Karpas-422 (cell line): Measurements from ENCODE around the gene PLEKHN1. TPM values are rescaled to one million over a fixed set of nuclear protein-coding genes. Genes with fewer than 3 reads are reported as not detected.
"Not testable (repeated sequence)": the region's sequence is repeated elsewhere in the genome, so short reads cannot be mapped to it uniquely, and the experiment has no call there.

Source experiments
- DNase-seq: peaks from one replicate; pipeline ENCODE4 v3.0.0-alpha.2; 2015
- H2AFZ ChIP-seq: fragments of 200-600 bp; sonication (generic); 2 replicates; pipeline ENCODE4 v1.6.1; 2014; ENCODE audit warnings: antibody characterized with exemption, low read length, mixed read lengths
- H3K27ac ChIP-seq: fragments of 200-600 bp; sonication (generic); 2 replicates; pipeline ENCODE4 v1.5.1; 2014; ENCODE audit warnings: mild to moderate bottlenecking, low read length, moderate library complexity
- H3K27me3 ChIP-seq: fragments of 200-600 bp; sonication (generic); 2 replicates; pipeline ENCODE4 v1.6.1; 2014; ENCODE audit warnings: low read length, mixed read lengths
- H3K36me3 ChIP-seq: fragments of 200-600 bp; sonication (generic); 2 replicates; pipeline ENCODE4 v1.6.1; 2014; ENCODE audit warnings: low read length, mixed read lengths; ENCODE audit not compliant: insufficient read depth
- H3K4me1 ChIP-seq: fragments of 200-600 bp; sonication (generic); 2 replicates; pipeline ENCODE4 v1.6.1; 2014; ENCODE audit warnings: mild to moderate bottlenecking, low read length, mixed read lengths
- H3K4me2 ChIP-seq: fragments of 200-600 bp; sonication (generic); 2 replicates; pipeline ENCODE4 v1.6.1; 2014; ENCODE audit warnings: low read length, low read depth, mild to moderate bottlenecking; ENCODE audit not compliant: poor library complexity, severe bottlenecking
- H3K4me3 ChIP-seq: fragments of 200-600 bp; sonication (generic); 2 replicates; pipeline ENCODE4 v1.5.1; 2014; ENCODE audit warnings: mild to moderate bottlenecking, antibody characterized with exemption, low read length, mixed read lengths
- H3K79me2 ChIP-seq: fragments of 200-600 bp; sonication (generic); 2 replicates; pipeline ENCODE4 v1.6.1; 2014; ENCODE audit warnings: mild to moderate bottlenecking, low read length, mixed read lengths
- H3K9ac ChIP-seq: fragments of 200-600 bp; sonication (generic); 2 replicates; pipeline ENCODE4 v1.6.0; 2014; ENCODE audit warnings: low read length
- H3K9me2 ChIP-seq: fragments of 200-600 bp; sonication (generic), shearing (Covaris generic); replicated peaks from 2 replicates; pipeline ENCODE4 v1.6.0; 2014; ENCODE audit warnings: mild to moderate bottlenecking, low read length, moderate library complexity; ENCODE audit not compliant: insufficient read depth
- H3K9me3 ChIP-seq: fragments of 300-700, 200-600 bp; sonication (generic); 2 replicates; pipeline ENCODE4 v1.6.1; 2014; ENCODE audit warnings: low read length, mixed read lengths
- H4K20me1 ChIP-seq: fragments of 200-600 bp; sonication (generic); 2 replicates; pipeline ENCODE4 v1.6.1; 2014; ENCODE audit warnings: mild to moderate bottlenecking, antibody characterized with exemption, low read length, low read depth; ENCODE audit not compliant: insufficient read depth
- total RNA-seq: library from RNA; depleted of rRNA; stranded (reverse); fragments of >200 nt; shearing (Covaris generic); gene quantifications from 2 replicates; pipeline ENCODE4 v1.2.3, GENCODE V29; 2014; ENCODE audit warnings: low replicate concordance

Gene PLEKHN1
- total RNA-seq, 1 experiment from 2014 or later = not detected

DNA sequence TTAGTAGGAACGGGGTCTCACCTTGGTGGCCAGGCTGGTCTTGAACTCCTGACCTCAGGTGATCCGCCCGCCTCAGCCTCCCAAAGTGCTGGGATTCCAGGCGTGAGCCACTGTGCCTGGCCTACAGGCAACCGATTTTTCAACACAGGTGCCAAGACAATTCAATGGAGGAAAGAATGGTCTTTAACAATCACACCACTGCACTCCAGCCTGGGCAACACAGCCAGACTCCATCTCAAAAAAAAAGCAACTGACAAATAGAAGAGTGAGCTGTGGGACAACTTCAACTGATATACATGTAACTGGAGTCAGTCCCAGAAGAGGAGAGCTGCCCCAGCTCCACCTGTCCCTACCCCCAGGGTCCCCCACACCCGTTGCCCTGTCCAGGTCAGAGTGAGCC is 28.3 kb downstream of the PLEKHN1 start:
- not testable (repeated sequence) for H3K4me2 ChIP-seq, DNase-seq, H2AFZ ChIP-seq, H4K20me1 ChIP-seq, H3K9me2 ChIP-seq, H3K27ac ChIP-seq, H3K79me2 ChIP-seq, H3K27me3 ChIP-seq, H3K4me1 ChIP-seq, H3K36me3 ChIP-seq, H3K9ac ChIP-seq, H3K4me3 ChIP-seq, H3K9me3 ChIP-seq

DNA sequence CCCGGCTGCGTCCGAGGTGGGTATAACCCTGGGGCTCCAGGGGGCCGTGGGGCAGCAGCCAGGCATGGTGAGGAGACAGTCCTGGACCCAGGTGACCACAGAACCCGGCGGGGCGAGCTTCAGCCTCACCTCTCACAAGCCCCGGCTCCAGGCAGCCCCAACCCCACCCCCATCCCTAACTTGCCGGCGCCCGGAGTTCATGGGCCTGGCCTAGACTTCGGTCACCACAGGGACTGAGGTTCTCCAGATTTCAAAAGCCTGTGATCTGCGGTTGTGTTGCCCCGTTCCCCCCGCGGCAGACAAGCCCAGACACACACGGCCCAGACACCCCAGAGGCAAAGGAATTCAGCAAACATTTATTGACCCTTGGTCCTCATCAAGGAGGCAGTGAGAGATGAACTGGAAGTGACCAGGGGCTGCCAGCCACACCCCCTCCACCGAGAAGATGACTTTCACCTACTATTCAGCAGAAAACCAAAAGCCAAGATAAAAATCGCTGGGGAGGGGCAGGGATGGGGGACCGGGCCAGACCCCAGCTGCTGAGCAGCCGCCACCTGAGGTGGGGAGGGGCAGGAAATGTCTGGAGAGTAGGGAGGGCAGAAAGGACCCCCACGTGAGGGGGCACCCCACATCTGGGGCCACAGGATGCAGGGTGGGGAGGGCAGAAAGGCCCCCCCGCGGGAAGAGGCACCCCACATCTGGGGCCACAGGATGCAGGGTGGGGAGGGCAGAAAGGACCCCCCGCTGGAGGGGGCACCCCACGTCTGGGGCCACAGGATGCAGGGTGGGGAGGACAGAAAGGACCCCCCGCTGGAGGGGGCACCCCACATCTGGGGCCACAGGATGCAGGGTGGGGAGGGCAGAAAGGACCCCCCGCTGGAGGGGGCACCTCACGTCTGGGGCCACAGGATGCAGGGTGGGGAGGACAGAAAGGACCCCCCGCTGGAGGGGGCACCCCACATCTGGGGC is 29.7 kb downstream of the PLEKHN1 start:
- H3K79me2 ChIP-seq = no peaks in the 10 kb centered on the region
- no peak overlapping the region for H3K27ac ChIP-seq
- H3K27me3 ChIP-seq = no peaks in the 10 kb centered on the region
- H2AFZ ChIP-seq = no peak overlapping the region
- H3K4me1 ChIP-seq = no peaks in the 10 kb centered on the region
- no peaks in the 10 kb centered on the region for H4K20me1 ChIP-seq
- DNase-seq = no peak
- H3K4me2 ChIP-seq = no peak overlapping the region
- no peaks in the 10 kb centered on the region for H3K36me3 ChIP-seq
- H3K9me3 ChIP-seq = no peaks in the 10 kb centered on the region
- H3K4me3 ChIP-seq = no peak overlapping the region
- H3K9ac ChIP-seq = no peak overlapping the region
- H3K9me2 ChIP-seq = no peaks in the 10 kb centered on the region

DNA sequence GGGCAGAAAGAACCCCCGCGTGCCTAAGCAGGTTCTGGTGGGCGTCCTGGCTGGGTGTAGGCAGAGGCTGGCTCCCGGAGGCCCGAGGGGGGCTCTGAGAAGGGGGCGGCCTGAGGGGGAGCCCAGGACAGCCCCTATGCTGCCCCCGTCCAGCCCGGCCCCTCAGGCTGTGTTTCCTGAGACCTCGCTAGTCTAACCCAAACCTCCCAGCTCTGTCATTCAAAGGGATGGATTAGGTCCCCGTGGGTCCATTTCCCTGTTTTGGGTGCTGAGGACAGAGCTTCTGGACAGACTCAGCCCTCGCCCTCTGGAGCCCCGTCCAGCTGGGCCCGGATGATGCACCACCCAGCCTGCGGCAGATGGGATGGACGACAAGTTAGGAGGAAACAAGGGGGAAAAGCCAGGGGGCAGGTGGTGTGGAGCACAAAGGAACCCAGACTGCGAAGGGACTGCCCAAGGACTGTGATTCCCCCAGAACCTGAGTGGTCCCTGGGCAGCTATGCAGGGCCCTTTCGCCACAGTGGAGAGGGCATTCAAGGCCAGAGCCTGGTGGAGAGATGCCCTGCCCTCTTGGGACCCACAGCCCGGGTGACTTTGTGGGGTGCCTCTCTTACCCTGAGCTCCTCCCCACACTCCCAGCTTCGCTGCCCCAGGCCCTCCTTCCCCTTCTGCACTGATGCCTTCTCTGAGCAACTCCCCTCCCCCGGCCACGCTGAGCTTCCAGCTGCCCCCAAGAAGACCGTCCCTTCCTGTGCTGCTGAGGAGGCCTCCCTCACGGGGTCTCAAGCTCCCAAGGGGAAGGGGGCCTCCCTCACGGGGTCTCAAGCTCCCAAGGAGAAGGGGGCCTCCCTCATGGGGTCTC is 30.8 kb downstream of the PLEKHN1 start:
- Histone ChIP-seq H4K20me1 (no peaks in the 10 kb centered on the region), H3K27ac (no peak overlapping the region), H3K4me2 (no peak overlapping the region), H2AFZ (no peak overlapping the region), H3K27me3 (no peaks in the 10 kb centered on the region), H3K9me3 (no peaks in the 10 kb centered on the region), H3K9me2 (no peaks in the 10 kb centered on the region), H3K79me2 (no peaks in the 10 kb centered on the region), H3K36me3 (no peaks in the 10 kb centered on the region), H3K4me1 (no peaks in the 10 kb centered on the region), H3K9ac (no peak overlapping the region), H3K4me3 (no peak overlapping the region)
- DNase-seq = no peak

DNA sequence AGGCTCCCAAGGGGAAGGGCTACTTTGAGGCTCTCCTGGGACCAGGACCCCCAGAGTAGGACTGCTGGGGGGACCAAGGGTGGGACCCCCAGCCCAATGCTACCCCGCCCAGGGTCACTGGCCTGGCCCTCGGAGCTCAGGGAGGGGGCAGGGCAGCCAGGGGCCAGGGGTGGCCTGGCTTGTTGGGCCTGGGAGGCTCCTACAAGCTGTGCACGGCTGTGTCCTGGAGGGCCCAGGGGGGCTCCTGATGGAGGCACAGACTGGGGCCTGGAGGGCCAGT is 31.4 kb downstream of the PLEKHN1 start:
- no peaks in the 10 kb centered on the region for H4K20me1 ChIP-seq
- DNase-seq = no peak
- no peak overlapping the region for H3K4me3 ChIP-seq
- H3K27me3 ChIP-seq = no peaks in the 10 kb centered on the region
- H2AFZ ChIP-seq = no peak overlapping the region
- H3K9me2 ChIP-seq = no peaks in the 10 kb centered on the region
- no peaks in the 10 kb centered on the region for H3K4me1 ChIP-seq
- H3K79me2 ChIP-seq = no peaks in the 10 kb centered on the region
- H3K9ac ChIP-seq = no peak overlapping the region
- no peak overlapping the region for H3K4me2 ChIP-seq
- no peaks in the 10 kb centered on the region for H3K9me3 ChIP-seq
- H3K36me3 ChIP-seq = no peaks in the 10 kb centered on the region
- no peak overlapping the region for H3K27ac ChIP-seq

DNA sequence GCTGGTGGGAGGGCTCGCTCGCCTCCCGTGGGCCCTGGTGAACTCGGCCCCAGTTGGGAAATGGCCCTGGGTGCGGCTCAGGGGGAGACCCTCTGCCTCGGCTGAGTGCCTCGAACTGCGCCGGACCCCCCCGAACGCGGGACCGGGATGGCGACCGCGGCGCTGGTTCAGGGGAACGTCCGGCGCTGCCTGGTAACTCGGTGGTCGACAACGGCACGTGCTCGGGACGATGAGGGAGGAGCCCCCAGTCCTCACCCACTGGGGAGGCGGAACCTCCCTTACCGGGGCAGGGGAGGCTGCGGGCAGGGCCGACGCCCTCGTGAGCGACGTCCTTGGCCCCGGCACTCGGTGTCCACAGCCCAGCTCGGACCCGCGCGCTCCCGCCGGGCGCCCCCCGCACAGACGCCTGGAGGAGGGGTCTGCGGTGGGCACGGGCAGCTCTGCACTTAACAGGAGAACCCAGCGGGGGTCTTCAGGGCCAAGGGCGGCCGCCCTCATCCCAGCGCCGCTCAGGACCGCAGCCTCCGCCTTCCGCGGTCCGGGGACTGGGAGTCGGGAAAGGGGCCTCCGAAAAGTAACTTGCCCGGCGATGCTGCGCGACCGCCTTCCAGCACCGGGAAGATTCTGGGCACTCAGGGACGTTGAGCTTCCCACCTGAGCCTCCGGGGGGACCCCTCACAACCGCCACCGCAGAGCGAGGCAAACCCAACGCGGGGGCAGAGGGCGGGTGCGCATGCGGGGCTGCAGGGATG is 31.9 kb downstream of the PLEKHN1 start:
- DNase-seq = no peak
- Histone ChIP-seq H3K4me2 (no peak overlapping the region), H3K9me3 (no peaks in the 10 kb centered on the region), H3K27ac (no peak overlapping the region), H4K20me1 (no peaks in the 10 kb centered on the region), H3K79me2 (no peaks in the 10 kb centered on the region), H3K9ac (no peak overlapping the region), H3K36me3 (no peaks in the 10 kb centered on the region), H3K9me2 (no peaks in the 10 kb centered on the region), H3K4me1 (no peaks in the 10 kb centered on the region), H3K27me3 (no peaks in the 10 kb centered on the region), H2AFZ (no peak overlapping the region), H3K4me3 (no peak overlapping the region)

DNA sequence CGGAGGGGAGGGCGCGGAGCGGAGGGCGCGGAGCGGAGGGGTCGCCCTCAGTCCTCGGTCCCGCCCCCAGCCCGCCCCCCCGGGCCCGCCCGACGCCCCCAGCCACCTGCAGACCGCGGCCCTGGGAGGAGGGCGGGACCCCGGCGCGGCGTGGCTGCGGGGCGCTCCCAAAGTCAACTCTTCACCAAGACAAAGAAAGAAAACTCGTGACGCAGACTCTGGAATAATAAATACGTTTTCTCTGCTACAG is 32.4 kb downstream of the PLEKHN1 start:
- Histone ChIP-seq H3K9me3 (no peaks in the 10 kb centered on the region), H4K20me1 (no peaks in the 10 kb centered on the region), H3K4me1 (no peaks in the 10 kb centered on the region), H3K27me3 (no peaks in the 10 kb centered on the region), H3K9me2 (no peaks in the 10 kb centered on the region), H3K36me3 (no peaks in the 10 kb centered on the region), H3K27ac (no peak overlapping the region), H3K4me2 (no peak overlapping the region), H3K9ac (no peak overlapping the region), H3K79me2 (no peaks in the 10 kb centered on the region), H2AFZ (no peak overlapping the region), H3K4me3 (no peak overlapping the region)
- DNase-seq = no peak

DNA sequence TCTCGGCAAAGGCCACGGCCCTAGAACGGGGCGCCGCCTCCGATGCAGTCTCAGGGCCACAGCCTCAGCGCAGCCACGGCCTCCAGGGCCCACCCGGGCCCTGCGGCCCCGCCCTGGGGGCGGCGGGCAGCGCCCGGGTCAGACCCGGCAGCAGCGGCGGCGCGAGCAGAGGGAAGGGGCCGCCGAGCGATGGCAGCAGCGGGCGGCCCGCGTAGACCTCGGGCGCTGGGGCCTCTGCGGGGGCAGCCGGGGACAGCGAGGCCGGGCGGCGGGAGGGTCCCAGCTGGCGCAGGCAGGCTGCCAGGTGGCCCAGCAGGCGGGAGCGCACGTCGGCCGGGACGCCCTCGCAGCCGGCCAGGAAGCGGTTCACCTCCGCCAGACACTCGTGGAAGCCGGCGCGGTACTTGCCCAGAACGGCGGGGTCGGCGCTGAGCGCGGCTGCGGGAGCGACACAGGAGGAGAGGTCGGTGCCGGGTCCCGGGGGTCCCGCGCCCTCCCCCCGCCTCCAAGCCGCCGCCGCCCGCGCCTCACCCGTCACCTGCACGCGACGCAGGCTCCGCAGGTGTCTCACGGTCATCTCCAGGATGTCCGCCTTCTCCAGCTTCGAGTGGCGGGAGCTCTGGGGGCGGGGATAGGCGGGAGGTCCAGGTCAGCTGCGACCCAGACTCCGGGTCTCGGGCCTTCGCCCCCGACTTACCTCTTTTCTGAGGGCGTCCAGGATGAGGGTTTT is 32.9 kb downstream of the PLEKHN1 start:
- H2AFZ ChIP-seq = no peak overlapping the region
- no peaks in the 10 kb centered on the region for H3K79me2 ChIP-seq
- H3K4me2 ChIP-seq = no peak overlapping the region
- H3K27ac ChIP-seq = no peak overlapping the region
- no peaks in the 10 kb centered on the region for H4K20me1 ChIP-seq
- no peak overlapping the region for H3K9ac ChIP-seq
- H3K4me3 ChIP-seq = no peak overlapping the region
- H3K4me1 ChIP-seq = no peaks in the 10 kb centered on the region
- no peaks in the 10 kb centered on the region for H3K27me3 ChIP-seq
- H3K9me3 ChIP-seq = no peaks in the 10 kb centered on the region
- no peaks in the 10 kb centered on the region for H3K9me2 ChIP-seq
- no peaks in the 10 kb centered on the region for H3K36me3 ChIP-seq
- no peak for DNase-seq
